Right atrium auricular region (tissue), 2 donors: ENCODE results near the gene LAMP1. TPM values are rescaled to one million over a fixed set of nuclear protein-coding genes. Genes with fewer than 3 reads are reported as not detected.
A peak's percentile ranks its signal among the peaks of the same experiment; 100 is the strongest.

ENCODE experiments used
- DNase-seq: peaks from one replicate; pipeline ENCODE4 v3.0.0-alpha.2; 2019; ENCODE audit warnings: low spot score
- H3K27ac ChIP-seq, 2 donors: fragments of 200-600 bp; sonication (generic); 1 replicate in 1 of 2; 2 replicates in 1 of 2; pipeline ENCODE4 v1.5.1; 2016 to 2019
- H3K27me3 ChIP-seq, 2 donors: fragments of 200-600 bp; sonication (generic); one replicate each; pipeline versions ENCODE4 v1.5.1 to v1.6.0; 2017 to 2019
- H3K36me3 ChIP-seq: fragments of 200-600 bp; sonication (generic); one replicate; pipeline ENCODE4 v1.5.1; 2016
- H3K4me1 ChIP-seq, 2 donors: fragments of 200-600 bp; sonication (generic); one replicate each; pipeline versions ENCODE4 v1.5.1 to v1.6.0; 2017 to 2019
- H3K4me3 ChIP-seq, 2 donors: fragments of 200-600 bp; sonication (generic); 1 replicate in 1 of 2; 2 replicates in 1 of 2; pipeline ENCODE4 v1.5.1; 2017 to 2019; ENCODE audit warnings: mild to moderate bottlenecking in 1 of 2, moderate library complexity in 1 of 2
- H3K9me3 ChIP-seq, 2 donors: fragments of 200-600 bp; sonication (generic); one replicate each; pipeline ENCODE4 v1.5.1; 2019
- total RNA-seq, 2 donors: library from RNA; depleted of rRNA; stranded (reverse); fragments of >200 nt; gene quantifications; one replicate each; pipeline ENCODE4 v1.1.0, GENCODE V29; 2016
- TF ChIP-seq, protein P1 (sequence below), 2 donors: fragments of 200-600 bp; sonication (generic); IDR thresholded peaks; one replicate each; pipeline ENCODE4 v1.5.1; 2019; ENCODE audit warnings: antibody characterized with exemption in 2 of 2

Gene LAMP1
- total RNA-seq, 2 donors from 2014 or later = 70.0 to 73.7 TPM

DNA sequence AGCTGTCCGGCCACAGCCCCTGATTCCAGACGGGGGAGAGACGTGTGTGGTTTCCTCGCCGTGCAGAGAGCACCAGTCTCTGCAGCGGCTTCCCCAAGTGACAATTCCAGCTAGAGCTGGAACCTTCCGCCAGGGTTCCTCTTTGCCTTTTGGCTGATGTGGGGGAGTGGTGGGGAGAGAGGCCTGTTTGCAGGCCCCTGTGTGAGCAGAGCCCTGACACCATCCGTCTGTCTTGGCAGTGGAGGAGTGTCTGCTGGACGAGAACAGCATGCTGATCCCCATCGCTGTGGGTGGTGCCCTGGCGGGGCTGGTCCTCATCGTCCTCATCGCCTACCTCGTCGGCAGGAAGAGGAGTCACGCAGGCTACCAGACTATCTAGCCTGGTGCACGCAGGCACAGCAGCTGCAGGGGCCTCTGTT lies 25.0 kb downstream of the LAMP1 start:
- Histone ChIP-seq H3K4me3 (no peak overlapping the region), H3K27ac (no peak overlapping the region), H3K9me3 (no peaks in the 10 kb centered on the region), H3K4me1 (no peaks in the 10 kb centered on the region), H3K36me3 (peaks cover 51% of the 10 kb centered on the region), H3K27me3 (no peaks in the 10 kb centered on the region)
- TF ChIP-seq, protein P1, sequence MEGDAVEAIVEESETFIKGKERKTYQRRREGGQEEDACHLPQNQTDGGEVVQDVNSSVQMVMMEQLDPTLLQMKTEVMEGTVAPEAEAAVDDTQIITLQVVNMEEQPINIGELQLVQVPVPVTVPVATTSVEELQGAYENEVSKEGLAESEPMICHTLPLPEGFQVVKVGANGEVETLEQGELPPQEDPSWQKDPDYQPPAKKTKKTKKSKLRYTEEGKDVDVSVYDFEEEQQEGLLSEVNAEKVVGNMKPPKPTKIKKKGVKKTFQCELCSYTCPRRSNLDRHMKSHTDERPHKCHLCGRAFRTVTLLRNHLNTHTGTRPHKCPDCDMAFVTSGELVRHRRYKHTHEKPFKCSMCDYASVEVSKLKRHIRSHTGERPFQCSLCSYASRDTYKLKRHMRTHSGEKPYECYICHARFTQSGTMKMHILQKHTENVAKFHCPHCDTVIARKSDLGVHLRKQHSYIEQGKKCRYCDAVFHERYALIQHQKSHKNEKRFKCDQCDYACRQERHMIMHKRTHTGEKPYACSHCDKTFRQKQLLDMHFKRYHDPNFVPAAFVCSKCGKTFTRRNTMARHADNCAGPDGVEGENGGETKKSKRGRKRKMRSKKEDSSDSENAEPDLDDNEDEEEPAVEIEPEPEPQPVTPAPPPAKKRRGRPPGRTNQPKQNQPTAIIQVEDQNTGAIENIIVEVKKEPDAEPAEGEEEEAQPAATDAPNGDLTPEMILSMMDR (IDR thresholded peaks at IDR 0.05) = no peak
- DNase-seq = no peak

- peaks cover 44% of the 10 kb centered on the region for H3K36me3 ChIP-seq
- TF ChIP-seq, protein P1 (IDR thresholded peaks at IDR 0.05) = no peak
- H3K27ac ChIP-seq = no peak overlapping the region
- H3K4me1 ChIP-seq = peaks cover 0 to 7% of the 10 kb centered on the region in 2 donors
- no peak overlapping the region for H3K4me3 ChIP-seq
- no peaks in the 10 kb centered on the region for H3K9me3 ChIP-seq
- H3K27me3 ChIP-seq = no peaks in the 10 kb centered on the region
- no peak for DNase-seq
Observed at GRCh38 chr13:113322890-113323651, 26.0 kb downstream of the LAMP1 start.

GRCh38 chr13:113323869-113324268 lies 26.8 kb downstream of the LAMP1 start:
- H3K36me3 ChIP-seq = peaks cover 44% of the 10 kb centered on the region
- TF ChIP-seq, protein P1 (IDR thresholded peaks at IDR 0.05) = no peak
- no peaks in the 10 kb centered on the region for H3K9me3 ChIP-seq
- no peak overlapping the region for H3K27ac ChIP-seq
- no peaks in the 10 kb centered on the region for H3K27me3 ChIP-seq
- DNase-seq = no peak
- H3K4me3 ChIP-seq = no peak overlapping the region
- H3K4me1 ChIP-seq = peaks cover 0 to 9% of the 10 kb centered on the region in 2 donors

DNA sequence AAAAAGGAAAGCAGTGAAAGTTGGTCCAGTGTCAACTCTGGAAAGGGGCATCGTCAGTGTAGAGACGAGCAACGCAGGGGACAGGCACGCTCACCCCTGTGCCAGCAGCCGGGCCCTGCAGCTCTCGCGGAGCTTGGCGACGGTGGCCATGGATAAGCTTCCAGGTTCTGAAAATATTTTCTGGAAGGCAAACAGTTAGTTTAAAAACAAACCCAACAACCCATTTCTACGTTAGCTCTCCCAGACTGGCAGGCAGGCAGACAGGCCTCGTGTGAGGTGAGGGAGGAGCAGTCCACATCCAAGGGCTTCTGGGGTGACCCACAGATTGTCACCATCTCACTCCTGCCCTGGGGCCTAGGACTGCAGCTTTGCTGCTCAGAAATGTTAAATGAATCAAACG lies 27.4 kb downstream of the LAMP1 start:
- DNase-seq = no peak
- Histone ChIP-seq H3K9me3 (no peaks in the 10 kb centered on the region), H3K27ac (no peak overlapping the region), H3K4me3 (no peak overlapping the region), H3K4me1 (peaks cover 0 to 9% of the 10 kb centered on the region in 2 donors), H3K27me3 (no peaks in the 10 kb centered on the region), H3K36me3 (peaks cover 42% of the 10 kb centered on the region)
- TF ChIP-seq, protein P1 (IDR thresholded peaks at IDR 0.05) = no peak

DNA sequence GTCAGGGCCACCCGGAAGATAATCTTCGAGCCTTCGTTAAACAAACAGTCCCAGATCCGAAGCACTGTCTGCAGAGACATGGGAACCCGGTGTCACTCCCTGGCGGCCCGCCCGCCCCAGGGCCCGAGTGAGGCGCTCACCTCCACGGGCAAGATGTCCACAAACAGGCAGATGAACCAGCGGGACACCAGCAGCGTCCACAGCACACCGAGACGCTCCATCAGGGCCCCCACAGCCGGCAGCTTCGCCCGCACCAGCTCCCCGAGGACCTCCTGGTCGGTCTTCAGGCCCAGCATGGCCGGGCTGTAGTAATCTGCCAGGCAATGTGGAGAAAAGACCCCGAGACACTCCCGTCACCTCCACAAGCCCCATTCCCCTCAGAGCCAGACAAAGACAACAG lies 28.7 kb downstream of the LAMP1 start:
- TF ChIP-seq, protein P1 (IDR thresholded peaks at IDR 0.05) = no peak
- no peaks in the 10 kb centered on the region for H3K27me3 ChIP-seq
- H3K4me1 ChIP-seq = peaks cover 0 to 9% of the 10 kb centered on the region in 2 donors
- H3K9me3 ChIP-seq = no peaks in the 10 kb centered on the region
- peaks cover 29% of the 10 kb centered on the region for H3K36me3 ChIP-seq
- H3K27ac ChIP-seq = no peak overlapping the region
- no peak overlapping the region for H3K4me3 ChIP-seq
- no peak for DNase-seq

GRCh38 chr13:113327391-113327765 lies 30.3 kb downstream of the LAMP1 start:
- TF ChIP-seq, protein P1 (IDR thresholded peaks at IDR 0.05) = no peak
- Histone ChIP-seq H3K4me1 (peaks cover 0 to 9% of the 10 kb centered on the region in 2 donors), H3K9me3 (no peaks in the 10 kb centered on the region), H3K4me3 (no peak overlapping the region), H3K27ac (peak overlapping the region; percentile 26 to 64), H3K27me3 (no peaks in the 10 kb centered on the region), H3K36me3 (peaks cover 13% of the 10 kb centered on the region)
- no peak for DNase-seq
